Measurements from ENCODE around the gene RMRP.
A peak's percentile ranks its signal among the peaks of the same experiment; 100 is the strongest.
"Not testable (repeated sequence)": the region's sequence is repeated elsewhere in the genome, so short reads cannot be mapped to it uniquely, and the experiment has no call there.

Gene RMRP

DNA sequence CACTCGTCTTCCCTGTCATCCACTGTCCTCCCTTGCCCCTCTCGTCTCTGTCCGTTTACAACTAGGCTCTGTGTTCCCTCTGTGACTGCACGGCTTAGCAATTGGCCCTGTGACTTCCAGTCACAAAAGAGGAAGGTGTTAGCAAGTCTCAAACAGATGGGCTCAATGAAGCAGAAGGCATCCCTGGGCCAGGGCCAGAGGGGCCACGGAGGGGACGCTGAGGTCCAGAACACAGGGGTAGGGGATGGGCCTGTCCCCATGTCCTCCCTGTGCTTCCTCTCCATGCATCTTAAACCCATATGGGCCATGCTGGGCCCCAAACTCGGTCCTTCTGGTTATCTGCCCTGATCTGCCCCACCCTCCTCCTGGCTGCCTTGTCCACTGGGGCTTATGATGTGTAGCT lies 39.5 kb downstream of the RMRP start, which contains the start of gene CD72:
Gene CD72 (minus strand): TSS at position 89 of the 403 bp plus-strand sequence. CDS start 110 bp downstream, outside the sequence.
- TF ChIP-seq, protein P1, sequence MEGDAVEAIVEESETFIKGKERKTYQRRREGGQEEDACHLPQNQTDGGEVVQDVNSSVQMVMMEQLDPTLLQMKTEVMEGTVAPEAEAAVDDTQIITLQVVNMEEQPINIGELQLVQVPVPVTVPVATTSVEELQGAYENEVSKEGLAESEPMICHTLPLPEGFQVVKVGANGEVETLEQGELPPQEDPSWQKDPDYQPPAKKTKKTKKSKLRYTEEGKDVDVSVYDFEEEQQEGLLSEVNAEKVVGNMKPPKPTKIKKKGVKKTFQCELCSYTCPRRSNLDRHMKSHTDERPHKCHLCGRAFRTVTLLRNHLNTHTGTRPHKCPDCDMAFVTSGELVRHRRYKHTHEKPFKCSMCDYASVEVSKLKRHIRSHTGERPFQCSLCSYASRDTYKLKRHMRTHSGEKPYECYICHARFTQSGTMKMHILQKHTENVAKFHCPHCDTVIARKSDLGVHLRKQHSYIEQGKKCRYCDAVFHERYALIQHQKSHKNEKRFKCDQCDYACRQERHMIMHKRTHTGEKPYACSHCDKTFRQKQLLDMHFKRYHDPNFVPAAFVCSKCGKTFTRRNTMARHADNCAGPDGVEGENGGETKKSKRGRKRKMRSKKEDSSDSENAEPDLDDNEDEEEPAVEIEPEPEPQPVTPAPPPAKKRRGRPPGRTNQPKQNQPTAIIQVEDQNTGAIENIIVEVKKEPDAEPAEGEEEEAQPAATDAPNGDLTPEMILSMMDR (conservative IDR thresholded peaks at IDR 0.05) = no peak
- peak within 1 kb of the TSS; percentile 13; the same call in 1 of the 2 replicates for H3K27ac ChIP-seq

DNA sequence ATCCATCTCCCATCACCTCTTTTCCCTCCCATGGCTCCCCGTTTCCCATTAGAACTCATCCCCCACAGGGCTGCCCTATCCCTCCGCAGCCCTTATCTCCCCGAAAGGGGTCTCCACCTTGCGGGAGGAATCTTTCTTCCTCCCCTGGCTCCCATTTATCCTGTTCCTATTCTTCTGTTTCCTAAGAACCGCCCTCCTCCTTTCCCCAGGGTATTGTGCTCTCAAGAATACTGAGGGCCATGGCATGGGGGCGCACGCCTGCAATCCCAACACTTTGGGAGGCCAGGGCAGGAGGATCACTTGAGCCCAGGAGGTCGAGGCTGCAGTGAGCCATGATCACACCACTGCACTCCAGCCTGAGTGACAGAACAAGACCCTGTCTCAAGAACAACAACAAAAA lies 40.3 kb downstream of the RMRP start:
- TF ChIP-seq, protein P1 (conservative IDR thresholded peaks at IDR 0.05) = no peak
- no peak overlapping the region; the same call in 1 of the 2 replicates for H3K27ac ChIP-seq

DNA sequence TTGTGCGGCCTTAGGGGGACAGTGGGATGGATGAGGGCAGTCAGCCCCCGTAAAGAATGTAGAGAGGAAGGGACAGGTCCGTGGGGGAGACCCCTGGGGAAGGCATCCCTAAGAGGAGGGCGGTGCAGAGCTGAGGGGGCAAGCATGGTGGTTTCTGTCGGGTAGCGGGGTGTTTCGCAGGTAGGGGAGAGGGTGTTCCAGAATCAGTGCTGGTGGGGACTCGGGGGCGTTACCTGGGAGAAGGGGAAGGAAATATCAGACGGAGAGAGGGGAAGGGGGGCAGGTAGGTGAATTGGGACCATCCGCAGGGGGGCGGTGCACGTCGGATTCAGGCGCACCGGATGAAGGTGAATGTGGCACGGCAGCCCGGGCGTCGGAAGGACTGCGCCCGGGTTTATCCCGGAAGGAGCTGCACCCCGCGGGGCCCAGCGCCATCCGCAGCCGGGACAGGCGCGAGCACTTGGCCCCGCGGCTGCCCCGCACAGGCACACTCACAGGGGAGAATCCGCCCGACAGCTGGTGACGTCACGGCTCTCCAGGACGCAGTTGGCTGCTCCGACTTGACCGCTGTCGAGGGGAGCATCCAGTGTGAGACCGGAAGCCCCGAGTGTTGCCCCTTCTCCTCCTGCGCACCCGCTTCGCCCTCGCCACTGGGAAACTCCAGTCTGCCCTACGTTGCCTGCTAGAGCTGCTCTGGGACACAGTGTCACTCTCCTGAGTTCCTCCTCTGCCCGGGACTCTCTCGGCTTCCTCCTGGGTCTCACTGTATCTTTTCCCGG lies 40.9 kb downstream of the RMRP start:
- peak overlapping the region; percentile 13; the same call in 1 of the 2 replicates for H3K27ac ChIP-seq
- TF ChIP-seq, protein P1 (conservative IDR thresholded peaks at IDR 0.05) = 0 out of 2 replicates have a peak, but pooled peaks have one; percentile 6

DNA sequence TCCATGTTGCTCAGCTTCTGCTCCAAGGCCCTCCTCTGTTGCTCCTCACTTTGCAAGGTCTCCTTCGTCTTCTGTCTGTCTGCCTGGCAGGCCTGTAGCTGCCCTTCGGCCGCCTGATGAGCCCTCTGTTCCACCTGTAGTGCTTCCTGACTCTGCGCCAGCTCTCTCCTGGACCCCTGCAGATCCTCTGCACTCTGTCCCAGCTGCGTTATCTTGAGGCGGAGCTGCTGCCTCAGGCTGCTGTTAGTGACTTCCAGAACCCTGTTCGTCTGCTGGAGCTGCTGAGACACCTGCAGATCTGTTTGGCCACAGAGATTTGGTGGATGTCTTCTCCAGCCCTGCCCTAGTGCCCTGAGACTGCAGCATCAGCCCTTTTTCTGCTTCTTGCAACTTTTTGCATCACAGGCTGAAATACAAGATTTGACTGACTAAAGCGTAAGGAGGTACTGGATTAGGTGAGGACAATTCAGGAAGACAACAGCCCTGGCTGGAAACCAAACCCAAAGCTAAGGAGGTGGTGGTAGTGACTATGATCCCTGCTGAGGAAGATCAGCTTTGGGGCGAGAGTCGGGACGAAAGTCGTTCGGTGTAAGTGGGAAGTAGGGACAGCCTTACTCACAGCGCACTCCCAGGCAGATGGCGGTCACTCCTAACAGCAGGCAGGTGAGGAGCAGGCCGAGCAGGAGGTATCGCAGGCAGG lies 41.7 kb downstream of the RMRP start:
- TF ChIP-seq, protein P1 (conservative IDR thresholded peaks at IDR 0.05) = no peak
- H3K27ac ChIP-seq = no peak overlapping the region

- no peak overlapping the region for H3K27ac ChIP-seq
- TF ChIP-seq, protein P1 (conservative IDR thresholded peaks at IDR 0.05) = no peak
These were observed 45.0 kb downstream of the RMRP start for GRCh38 chr9:35612843-35613242.

GRCh38 chr9:35612066-35612465 lies 45.8 kb downstream of the RMRP start:
- not testable (repeated sequence) for H3K27ac ChIP-seq

DNA sequence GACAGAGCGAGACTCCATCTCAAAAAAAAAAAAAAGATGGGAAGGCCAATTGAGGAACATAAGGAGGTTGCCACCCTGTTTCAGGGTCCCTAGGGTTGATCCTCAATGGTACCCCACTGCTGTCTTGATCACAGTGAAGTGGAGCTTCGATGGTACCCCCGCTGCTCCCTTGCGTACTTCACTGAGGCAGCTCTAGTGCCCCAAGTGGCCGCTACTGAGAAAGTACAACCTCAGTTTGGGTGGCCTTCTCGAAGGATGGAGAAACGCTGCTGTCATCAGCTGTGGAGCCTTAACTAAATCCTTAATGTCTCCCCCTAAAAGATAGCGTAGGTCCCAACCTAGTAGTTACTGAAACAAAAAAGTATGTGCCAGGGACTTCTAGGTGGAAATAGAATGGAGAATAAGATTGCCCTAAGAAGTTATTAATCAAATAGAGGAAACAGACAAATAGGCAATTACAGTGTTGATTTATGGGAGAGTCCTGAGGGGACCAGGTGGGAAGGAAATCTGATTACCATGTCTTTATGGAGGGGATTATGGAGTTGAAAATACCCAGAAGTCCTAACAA lies 46.5 kb downstream of the RMRP start:
- TF ChIP-seq, protein P1 (conservative IDR thresholded peaks at IDR 0.05) = peak; percentile 82
- H3K27ac ChIP-seq = no peak overlapping the region

Data from VCaP (cell line).